Measurements from ENCODE around the gene ARL4A.

DNA sequence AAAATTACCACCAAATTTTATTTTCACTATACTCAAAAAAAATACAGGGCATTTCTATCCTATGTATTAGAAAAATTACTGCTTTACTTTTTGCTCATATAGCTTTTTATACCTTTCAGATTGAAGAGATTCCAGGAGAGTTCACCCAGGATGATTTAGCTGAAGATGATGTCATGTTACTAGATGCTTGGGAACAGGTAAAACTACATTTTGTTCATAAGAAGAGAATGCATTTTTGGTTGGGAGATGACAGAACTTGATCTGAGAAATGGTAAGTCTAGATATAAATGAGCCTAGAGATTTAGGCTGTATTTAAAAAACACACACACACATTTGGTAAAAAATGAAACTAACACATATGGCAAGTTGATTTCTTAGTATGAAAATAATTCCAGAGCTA lies 38.1 kb upstream of the ARL4A start:
- TF ChIP-seq, protein P1, sequence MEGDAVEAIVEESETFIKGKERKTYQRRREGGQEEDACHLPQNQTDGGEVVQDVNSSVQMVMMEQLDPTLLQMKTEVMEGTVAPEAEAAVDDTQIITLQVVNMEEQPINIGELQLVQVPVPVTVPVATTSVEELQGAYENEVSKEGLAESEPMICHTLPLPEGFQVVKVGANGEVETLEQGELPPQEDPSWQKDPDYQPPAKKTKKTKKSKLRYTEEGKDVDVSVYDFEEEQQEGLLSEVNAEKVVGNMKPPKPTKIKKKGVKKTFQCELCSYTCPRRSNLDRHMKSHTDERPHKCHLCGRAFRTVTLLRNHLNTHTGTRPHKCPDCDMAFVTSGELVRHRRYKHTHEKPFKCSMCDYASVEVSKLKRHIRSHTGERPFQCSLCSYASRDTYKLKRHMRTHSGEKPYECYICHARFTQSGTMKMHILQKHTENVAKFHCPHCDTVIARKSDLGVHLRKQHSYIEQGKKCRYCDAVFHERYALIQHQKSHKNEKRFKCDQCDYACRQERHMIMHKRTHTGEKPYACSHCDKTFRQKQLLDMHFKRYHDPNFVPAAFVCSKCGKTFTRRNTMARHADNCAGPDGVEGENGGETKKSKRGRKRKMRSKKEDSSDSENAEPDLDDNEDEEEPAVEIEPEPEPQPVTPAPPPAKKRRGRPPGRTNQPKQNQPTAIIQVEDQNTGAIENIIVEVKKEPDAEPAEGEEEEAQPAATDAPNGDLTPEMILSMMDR (IDR thresholded peaks at IDR 0.05), result no peak
- TF ChIP-seq POLR2A (IDR thresholded peaks at IDR 0.05), result no peak
- no peak for TF ChIP-seq POLR2AphosphoS5 (IDR thresholded peaks at IDR 0.05; ENCODE audit: insufficient read depth in 1 of 2, low read depth in 1 of 2)

All from vagina (tissue), 2 donors.